Measurements from ENCODE around the gene MTHFD1L. TPM values are rescaled to one million over a fixed set of nuclear protein-coding genes. Genes with fewer than 3 reads are reported as not detected.

MTHFD1L gene
- total RNA-seq, 4 donors from 2014 or later: 0.35 to 1.6 (median 0.59) TPM; not detected in 1

DNA sequence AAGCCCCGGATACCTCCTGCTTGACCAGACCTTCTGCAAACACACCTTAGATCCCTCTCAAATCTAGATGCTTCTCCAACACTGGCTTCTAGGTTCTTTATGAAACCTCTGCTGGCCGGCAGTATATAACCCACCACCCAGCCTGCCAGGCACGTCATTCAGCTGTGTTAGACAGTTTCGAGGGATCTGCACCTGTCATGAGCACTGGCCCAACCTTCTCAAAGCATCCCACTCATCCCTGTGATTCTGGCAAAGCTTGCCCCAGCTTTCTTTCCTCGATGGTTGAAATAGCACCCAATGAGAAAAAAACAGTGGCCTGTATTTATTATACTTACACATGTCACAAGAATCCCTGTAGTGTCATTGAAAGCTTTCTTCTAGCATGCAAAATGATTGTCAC is 157.8 kb downstream of the MTHFD1L start:
- peaks cover 0 to 7% of the 10 kb centered on the region in 2 donors for H3K4me1 ChIP-seq
- no peak overlapping the region for H3K4me3 ChIP-seq
- TF ChIP-seq POLR2A (IDR thresholded peaks at IDR 0.05): no peak
- TF ChIP-seq, protein P1, sequence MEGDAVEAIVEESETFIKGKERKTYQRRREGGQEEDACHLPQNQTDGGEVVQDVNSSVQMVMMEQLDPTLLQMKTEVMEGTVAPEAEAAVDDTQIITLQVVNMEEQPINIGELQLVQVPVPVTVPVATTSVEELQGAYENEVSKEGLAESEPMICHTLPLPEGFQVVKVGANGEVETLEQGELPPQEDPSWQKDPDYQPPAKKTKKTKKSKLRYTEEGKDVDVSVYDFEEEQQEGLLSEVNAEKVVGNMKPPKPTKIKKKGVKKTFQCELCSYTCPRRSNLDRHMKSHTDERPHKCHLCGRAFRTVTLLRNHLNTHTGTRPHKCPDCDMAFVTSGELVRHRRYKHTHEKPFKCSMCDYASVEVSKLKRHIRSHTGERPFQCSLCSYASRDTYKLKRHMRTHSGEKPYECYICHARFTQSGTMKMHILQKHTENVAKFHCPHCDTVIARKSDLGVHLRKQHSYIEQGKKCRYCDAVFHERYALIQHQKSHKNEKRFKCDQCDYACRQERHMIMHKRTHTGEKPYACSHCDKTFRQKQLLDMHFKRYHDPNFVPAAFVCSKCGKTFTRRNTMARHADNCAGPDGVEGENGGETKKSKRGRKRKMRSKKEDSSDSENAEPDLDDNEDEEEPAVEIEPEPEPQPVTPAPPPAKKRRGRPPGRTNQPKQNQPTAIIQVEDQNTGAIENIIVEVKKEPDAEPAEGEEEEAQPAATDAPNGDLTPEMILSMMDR (IDR thresholded peaks at IDR 0.05 in 4 of 5, conservative IDR thresholded peaks at IDR 0.05 in 1 of 5): no peak
- H3K27ac ChIP-seq: no peak overlapping the region
- ATAC-seq (no peak), DNase-seq (no peak)
- H3K27me3 ChIP-seq: no peaks in the 10 kb centered on the region
- in situ Hi-C loops (cut with MboI; ENCODE audit: low sequenced_read_pairs in 4 of 4): no loop called here
- no peaks in the 10 kb centered on the region for H3K9me3 ChIP-seq
- H3K36me3 ChIP-seq: no peaks in the 10 kb centered on the region
- intact Hi-C loops (cut with DNase I; ENCODE audit: low total_unique reads): no loop called here

DNA sequence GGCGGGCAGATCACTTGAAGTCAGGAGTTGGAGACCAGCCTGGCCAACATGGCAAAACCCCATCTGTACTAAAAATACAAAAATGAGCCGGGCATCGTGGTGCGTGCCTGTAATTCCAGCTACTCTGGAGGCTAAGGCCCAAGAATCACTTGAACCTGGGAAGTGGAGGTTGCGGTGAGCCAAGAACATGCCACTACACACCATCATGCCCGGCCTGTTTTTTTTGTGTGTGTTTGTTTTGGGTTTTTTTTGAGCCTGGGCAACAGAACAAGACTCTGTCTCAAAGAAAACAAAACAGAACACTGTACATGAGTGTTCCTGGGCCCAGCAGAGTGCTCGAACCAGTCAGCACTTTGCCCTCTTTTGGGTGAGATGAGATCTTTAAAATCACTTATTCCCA is 159.1 kb downstream of the MTHFD1L start:
- Histone ChIP-seq H3K9me3 (no peaks in the 10 kb centered on the region), H3K36me3 (no peaks in the 10 kb centered on the region), H3K4me1 (peaks cover 0 to 7% of the 10 kb centered on the region in 2 donors), H3K4me3 (no peak overlapping the region), H3K27me3 (no peaks in the 10 kb centered on the region), H3K27ac (no peak overlapping the region)
- in situ Hi-C loops (cut with MboI; ENCODE audit: low sequenced_read_pairs in 4 of 4): no loop called here
- intact Hi-C loops (cut with DNase I; ENCODE audit: low total_unique reads): no loop called here
- DNase-seq: no peak
- no peak for ATAC-seq
- TF ChIP-seq, protein P1 (IDR thresholded peaks at IDR 0.05 in 4 of 5, conservative IDR thresholded peaks at IDR 0.05 in 1 of 5): no peak
- TF ChIP-seq POLR2A (IDR thresholded peaks at IDR 0.05): no peak

- no peak overlapping the region for H3K27ac ChIP-seq
- in situ Hi-C loops (cut with MboI; ENCODE audit: low sequenced_read_pairs in 4 of 4) (no loop called here), intact Hi-C loops (cut with DNase I; ENCODE audit: low total_unique reads) (no loop called here)
- TF ChIP-seq, protein P1 (IDR thresholded peaks at IDR 0.05 in 4 of 5, conservative IDR thresholded peaks at IDR 0.05 in 1 of 5): no peak
- no peak for DNase-seq
- peaks cover 0 to 7% of the 10 kb centered on the region in 2 donors for H3K4me1 ChIP-seq
- no peaks in the 10 kb centered on the region for H3K36me3 ChIP-seq
- no peak for ATAC-seq
- no peaks in the 10 kb centered on the region for H3K27me3 ChIP-seq
- no peak overlapping the region for H3K4me3 ChIP-seq
- no peaks in the 10 kb centered on the region for H3K9me3 ChIP-seq
Observed at GRCh38 chr6:151025076-151025475, 159.6 kb downstream of the MTHFD1L start.

- intact Hi-C loops (cut with DNase I; ENCODE audit: low total_unique reads): no loop called here
- no peak for DNase-seq
- in situ Hi-C loops (cut with MboI; ENCODE audit: low sequenced_read_pairs in 4 of 4): no loop called here
- no peak overlapping the region for H3K27ac ChIP-seq
- no peak for ATAC-seq
- H3K36me3 ChIP-seq: no peaks in the 10 kb centered on the region
- TF ChIP-seq POLR2A (IDR thresholded peaks at IDR 0.05): no peak
- TF ChIP-seq, protein P1 (IDR thresholded peaks at IDR 0.05 in 4 of 5, conservative IDR thresholded peaks at IDR 0.05 in 1 of 5): no peak
- H3K4me3 ChIP-seq: no peak overlapping the region
- no peaks in the 10 kb centered on the region for H3K9me3 ChIP-seq
- H3K27me3 ChIP-seq: no peaks in the 10 kb centered on the region
- H3K4me1 ChIP-seq: peaks cover 0 to 7% of the 10 kb centered on the region in 2 donors
Observed at GRCh38 chr6:151026041-151026663, 160.7 kb downstream of the MTHFD1L start.

DNA sequence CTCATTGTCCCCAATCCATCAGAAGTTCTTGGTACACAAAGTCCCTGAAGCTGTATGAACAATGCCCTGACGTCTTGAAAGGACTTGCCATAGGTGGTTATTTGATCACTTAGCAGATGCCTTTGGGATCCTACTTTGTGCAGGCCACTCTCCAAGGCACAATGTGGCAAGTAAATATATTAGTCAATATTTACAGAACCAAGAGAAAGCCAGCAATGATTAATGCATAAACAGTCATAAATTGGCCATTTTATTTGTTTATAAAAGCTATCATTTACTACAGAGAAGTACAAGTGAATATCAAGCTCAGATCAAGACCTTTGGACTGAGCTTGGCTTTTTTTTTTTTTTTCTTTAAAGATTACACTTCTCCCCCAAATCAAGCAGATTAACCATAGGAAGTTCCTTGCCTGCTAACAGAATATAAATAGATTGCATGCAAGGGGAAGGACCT is 161.8 kb downstream of the MTHFD1L start:
- no peak overlapping the region for H3K27ac ChIP-seq
- H3K4me3 ChIP-seq: no peak overlapping the region
- no peaks in the 10 kb centered on the region for H3K9me3 ChIP-seq
- peaks cover 0 to under 1% of the 10 kb centered on the region in 2 donors for H3K4me1 ChIP-seq
- H3K27me3 ChIP-seq: no peaks in the 10 kb centered on the region
- H3K36me3 ChIP-seq: no peaks in the 10 kb centered on the region
- intact Hi-C loops (cut with DNase I; ENCODE audit: low total_unique reads) (no loop called here), in situ Hi-C loops (cut with MboI; ENCODE audit: low sequenced_read_pairs in 4 of 4) (no loop called here)
- no peak for ATAC-seq
- no peak for DNase-seq
- no peak for TF ChIP-seq POLR2A (IDR thresholded peaks at IDR 0.05)
- TF ChIP-seq, protein P1 (IDR thresholded peaks at IDR 0.05 in 4 of 5, conservative IDR thresholded peaks at IDR 0.05 in 1 of 5): no peak
